Neural progenitor cell (in vitro differentiated cells): ENCODE measurements around the gene SLC9C2. TPM values are rescaled to one million over a fixed set of nuclear protein-coding genes. Genes with fewer than 3 reads are reported as not detected.
"Not testable (repeated sequence)": the region's sequence is repeated elsewhere in the genome, so short reads cannot be mapped to it uniquely, and the experiment has no call there.

Experiments used
- DNase-seq: peaks from one replicate; pipeline ENCODE4 v3.0.0-alpha.2; 2016; ENCODE audit warnings: low spot score
- H2AFZ ChIP-seq: fragments of 200-600 bp; sonication (generic); replicated peaks from 2 replicates; pipeline ENCODE4 v1.6.1; 2016; ENCODE audit warnings: antibody characterized with exemption
- H3F3A ChIP-seq: fragments of 200-600 bp; sonication (generic); 2 replicates; pipeline ENCODE4 v1.6.1; 2016; ENCODE audit warnings: antibody characterized with exemption, low read depth
- H3K27ac ChIP-seq: fragments of 200-600 bp; sonication (generic); 2 replicates; pipeline ENCODE4 v1.5.1; 2016; ENCODE audit warnings: mild to moderate bottlenecking
- H3K27me3 ChIP-seq: fragments of 200-600 bp; sonication (generic); 2 replicates; pipeline ENCODE4 v1.6.1; 2016; ENCODE audit warnings: mild to moderate bottlenecking, moderate library complexity
- H3K36me3 ChIP-seq: fragments of 200-600 bp; sonication (generic); 2 replicates; pipeline ENCODE4 v1.5.1; 2016
- H3K4me1 ChIP-seq: fragments of 200-600 bp; sonication (generic); 2 replicates; pipeline ENCODE4 v1.6.1; 2016; ENCODE audit warnings: mixed run types
- H3K4me2 ChIP-seq: fragments of 200-600 bp; sonication (generic); 2 replicates; pipeline ENCODE4 v1.6.1; 2016
- H3K4me3 ChIP-seq: fragments of 200-600 bp; sonication (generic); 2 replicates; pipeline ENCODE4 v1.5.1; 2016
- H3K79me2 ChIP-seq: fragments of 200-600 bp; sonication (generic); 2 replicates; pipeline ENCODE4 v1.6.1; 2016; ENCODE audit warnings: low read depth
- H3K9ac ChIP-seq: fragments of 200-600 bp; sonication (generic); 2 replicates; pipeline ENCODE4 v1.6.1; 2016
- H3K9me3 ChIP-seq: fragments of 200-600 bp; sonication (generic); 2 replicates; pipeline ENCODE4 v1.5.1; 2016; ENCODE audit warnings: low read depth
- H4K20me1 ChIP-seq: fragments of 200-600 bp; sonication (generic); 2 replicates; pipeline ENCODE4 v1.6.1; 2016; ENCODE audit warnings: low read depth
- H3K27ac Mint-ChIP-seq: 3 replicates; pipeline ENCODE4 v1.8.0; 2021; ENCODE audit warnings: mixed read lengths
- H3K27me3 Mint-ChIP-seq: 2 replicates; pipeline ENCODE4 v1.8.0; 2022; ENCODE audit warnings: low read depth, mild to moderate bottlenecking, inconsistent platforms, moderate library complexity, mixed read lengths; ENCODE audit not compliant: insufficient read depth
- H3K36me3 Mint-ChIP-seq: 3 replicates; pipeline ENCODE4 v1.8.0; 2021; ENCODE audit warnings: mixed read lengths
- H3K4me1 Mint-ChIP-seq: 3 replicates; pipeline ENCODE4 v1.8.0; 2021; ENCODE audit warnings: mixed read lengths
- H3K4me3 Mint-ChIP-seq: 3 replicates; pipeline ENCODE4 v1.8.0; 2021; ENCODE audit warnings: mild to moderate bottlenecking, moderate library complexity, mixed read lengths
- H3K9me3 Mint-ChIP-seq: 3 replicates; pipeline ENCODE4 v1.8.0; 2020; ENCODE audit warnings: mixed read lengths
- CTCF ChIP-seq: fragments of 200-600 bp; sonication (generic); IDR thresholded peaks from 2 replicates; pipeline ENCODE4 v1.5.1; 2017; ENCODE audit warnings: antibody characterized with exemption, mild to moderate bottlenecking
- EZH2 ChIP-seq: fragments of 200-600 bp; sonication (generic); IDR thresholded peaks from 2 replicates; pipeline ENCODE4 v1.6.1; 2017; ENCODE audit warnings: antibody characterized with exemption, mild to moderate bottlenecking, moderate library complexity
- EZH2phosphoT487 ChIP-seq: fragments of 200-600 bp; sonication (generic); IDR thresholded peaks from 2 replicates; pipeline ENCODE4 v1.6.1; 2017; ENCODE audit warnings: antibody characterized with exemption
- total RNA-seq: library from RNA; depleted of rRNA; stranded (reverse); fragments of >200 nt; gene quantifications from 2 replicates; pipeline ENCODE4 v1.2.3, GENCODE V29; 2015; ENCODE audit warnings: low replicate concordance

SLC9C2 gene
- total RNA-seq, 1 donor from 2014 or later: not detected

DNA sequence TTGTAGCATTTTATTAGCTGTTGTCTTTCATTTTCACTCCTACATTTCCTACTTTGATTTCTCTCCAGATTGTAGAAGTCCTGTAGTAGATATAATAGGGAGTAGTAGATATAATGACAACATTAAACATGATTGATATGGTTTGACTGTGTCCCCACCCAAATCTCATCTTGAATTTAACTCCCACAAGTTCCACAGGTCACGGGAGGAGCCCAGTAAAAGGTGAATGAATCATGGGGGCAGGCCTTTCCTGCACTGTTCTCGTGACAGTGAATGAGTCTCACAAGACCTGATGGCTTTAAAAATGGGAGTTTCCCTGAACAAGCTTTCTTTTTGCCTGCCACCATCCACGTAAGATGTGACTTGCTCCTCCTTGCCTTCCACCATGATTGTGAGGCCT, 133.2 kb downstream of the SLC9C2 start:
- Mint-ChIP-seq H3K4me3 (no peak overlapping the region), H3K4me1 (peaks cover 2% of the 10 kb centered on the region), H3K27me3 (no peaks in the 10 kb centered on the region), H3K27ac (no peak overlapping the region), H3K36me3 (peaks cover 16% of the 10 kb centered on the region), H3K9me3 (peaks cover 39% of the 10 kb centered on the region)
- Histone ChIP-seq H2AFZ (no peak overlapping the region), H3K4me3 (no peak overlapping the region), H3K36me3 (no peaks in the 10 kb centered on the region), H3K27me3 (no peaks in the 10 kb centered on the region), H3F3A (no peaks in the 10 kb centered on the region), H3K4me2 (no peak overlapping the region), H3K9me3 (peaks cover 7% of the 10 kb centered on the region), H3K4me1 (peaks cover 5% of the 10 kb centered on the region), H3K79me2 (peaks cover 12% of the 10 kb centered on the region), H4K20me1 (no peaks in the 10 kb centered on the region), H3K9ac (no peak overlapping the region), H3K27ac (no peak overlapping the region)
- no peak for DNase-seq
- TF ChIP-seq CTCF (no peak), EZH2phosphoT487 (no peak), EZH2 (no peak)

GRCh38 chr1:173467426-173467825, 135.4 kb downstream of the SLC9C2 start:
- H3K9ac ChIP-seq: no peak overlapping the region
- peaks cover 55% of the 10 kb centered on the region for H3K9me3 Mint-ChIP-seq
- H3K79me2 ChIP-seq: peaks cover 16% of the 10 kb centered on the region
- no peak overlapping the region for H3K4me3 ChIP-seq
- TF ChIP-seq CTCF: no peak
- TF ChIP-seq EZH2phosphoT487: no peak
- TF ChIP-seq EZH2: no peak
- no peaks in the 10 kb centered on the region for H3K36me3 ChIP-seq
- no peak overlapping the region for H2AFZ ChIP-seq
- H4K20me1 ChIP-seq: no peaks in the 10 kb centered on the region
- peaks cover 7% of the 10 kb centered on the region for H3K9me3 ChIP-seq
- H3K4me1 Mint-ChIP-seq: no peaks in the 10 kb centered on the region
- H3F3A ChIP-seq: no peaks in the 10 kb centered on the region
- no peaks in the 10 kb centered on the region for H3K4me1 ChIP-seq
- H3K27ac ChIP-seq: no peak overlapping the region
- no peaks in the 10 kb centered on the region for H3K27me3 ChIP-seq
- H3K36me3 Mint-ChIP-seq: peaks cover 14% of the 10 kb centered on the region
- no peak overlapping the region for H3K27ac Mint-ChIP-seq
- no peak overlapping the region for H3K4me2 ChIP-seq
- no peak for DNase-seq
- H3K4me3 Mint-ChIP-seq: no peak overlapping the region
- no peaks in the 10 kb centered on the region for H3K27me3 Mint-ChIP-seq

DNA sequence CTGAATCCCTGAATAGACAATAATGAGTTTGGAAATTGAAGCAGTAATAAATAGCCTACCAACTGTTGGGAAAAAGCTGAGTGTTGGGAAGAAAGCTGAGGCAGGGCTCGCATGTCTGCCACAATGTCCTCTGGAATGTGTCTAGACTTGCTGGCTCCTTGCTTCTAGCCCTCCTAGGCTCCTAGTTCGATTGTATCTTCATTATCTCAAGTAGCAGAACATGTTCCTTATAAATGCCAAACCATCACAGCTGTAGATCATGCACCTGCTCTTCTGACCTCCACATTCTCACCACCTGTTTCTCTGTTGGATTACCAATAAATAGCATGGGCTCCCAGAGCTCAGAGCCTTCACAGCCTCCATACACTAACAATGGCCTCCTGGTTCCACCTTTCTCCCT, 138.7 kb downstream of the SLC9C2 start:
- H3K27me3 Mint-ChIP-seq, H3F3A ChIP-seq, H3K4me1 Mint-ChIP-seq, H3K9me3 ChIP-seq, H3K27ac ChIP-seq, H3K4me1 ChIP-seq, H3K9ac ChIP-seq, H3K27me3 ChIP-seq, H2AFZ ChIP-seq, H3K27ac Mint-ChIP-seq, H3K36me3 ChIP-seq, H3K4me2 ChIP-seq, H4K20me1 ChIP-seq, DNase-seq, H3K4me3 Mint-ChIP-seq, H3K4me3 ChIP-seq: not testable (repeated sequence)
- Mint-ChIP-seq H3K9me3 (peaks cover 34% of the 10 kb centered on the region), H3K36me3 (peaks cover 13% of the 10 kb centered on the region)
- peaks cover 16% of the 10 kb centered on the region for H3K79me2 ChIP-seq

DNA sequence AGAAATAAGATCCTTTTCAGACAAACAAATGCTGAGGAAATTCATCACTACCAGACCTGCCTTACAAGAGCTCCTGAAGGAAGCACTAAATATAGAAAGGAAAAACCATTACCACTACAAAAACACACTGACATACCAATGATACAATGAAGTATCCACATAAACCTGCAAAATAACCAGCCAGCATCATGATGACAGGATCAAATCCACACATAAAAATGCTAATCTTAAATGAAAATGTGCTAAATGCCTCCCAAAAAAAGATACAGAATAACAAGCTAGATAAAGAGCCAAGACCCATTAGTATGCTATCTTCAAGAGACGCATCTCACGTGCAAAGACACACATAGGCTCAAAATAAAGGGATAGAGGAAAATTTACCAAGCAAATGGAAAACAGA, 140.2 kb downstream of the SLC9C2 start:
- Mint-ChIP-seq H3K36me3 (peaks cover 13% of the 10 kb centered on the region), H3K9me3 (peaks cover 27% of the 10 kb centered on the region)
- H3K27me3 Mint-ChIP-seq, H3K4me3 Mint-ChIP-seq, H3K4me1 ChIP-seq, H4K20me1 ChIP-seq, DNase-seq, H3K9me3 ChIP-seq, H3K4me3 ChIP-seq, H3K4me2 ChIP-seq, H3K27ac Mint-ChIP-seq, H2AFZ ChIP-seq, H3K27ac ChIP-seq, H3K9ac ChIP-seq, H3F3A ChIP-seq, H3K4me1 Mint-ChIP-seq, H3K36me3 ChIP-seq, H3K27me3 ChIP-seq: not testable (repeated sequence)
- peaks cover 19% of the 10 kb centered on the region for H3K79me2 ChIP-seq
